ENCODE data around the gene SIX5.

GRCh38 chr19:45777395-45777961 lies 8.4 kb upstream of the SIX5 start:
- no peak for TF ChIP-seq TARDBP (IDR thresholded peaks at IDR 0.05)
- no peak for TF ChIP-seq FOXA1 (IDR thresholded peaks at IDR 0.05)
- no peak for TF ChIP-seq FOXM1 (IDR thresholded peaks at IDR 0.05; ENCODE audit: borderline replicate concordance)
- no peak for TF ChIP-seq SP1 (IDR thresholded peaks at IDR 0.05)
- TF ChIP-seq ELF4 (IDR thresholded peaks at IDR 0.05), result no peak
- TF ChIP-seq BHLHE40 (IDR thresholded peaks at IDR 0.05; ENCODE audit: borderline replicate concordance), result no peak
- TF ChIP-seq FOXK2 (IDR thresholded peaks at IDR 0.05), result no peak
- TF ChIP-seq LEF1 (IDR thresholded peaks at IDR 0.05; ENCODE audit: borderline replicate concordance), result no peak
- TF ChIP-seq PKNOX1 (IDR thresholded peaks at IDR 0.05), result no peak
- TF ChIP-seq NFRKB (IDR thresholded peaks at IDR 0.05), result no peak
- TF ChIP-seq SUZ12 (IDR thresholded peaks at IDR 0.05), result no peak
- TF ChIP-seq ARNT (IDR thresholded peaks at IDR 0.05), result no peak
- no peak for TF ChIP-seq CTBP1 (IDR thresholded peaks at IDR 0.05; ENCODE audit: borderline replicate concordance)
- TF ChIP-seq ZNF384 (IDR thresholded peaks at IDR 0.05), result no peak

Data from HEK293T (cell line).